GM12872 (cell line): ENCODE results near the gene VPS13D.

Experiments used
- CTCF ChIP-seq: IDR thresholded peaks from 3 replicates; pipeline ENCODE4 v1.5.1; 2011; ENCODE audit warnings: low read depth, mild to moderate bottlenecking, low read length, moderate library complexity; ENCODE audit not compliant: insufficient read depth

Gene VPS13D

GRCh38 chr1:12530462-12531178 is 300.8 kb downstream of the VPS13D start:
- TF ChIP-seq CTCF = no peak

GRCh38 chr1:12531179-12531499 is 301.3 kb downstream of the VPS13D start:
- TF ChIP-seq CTCF = no peak

GRCh38 chr1:12532405-12533315 is 302.8 kb downstream of the VPS13D start:
- TF ChIP-seq CTCF = no peak

GRCh38 chr1:12536023-12536639 is 306.3 kb downstream of the VPS13D start:
- no peak for TF ChIP-seq CTCF

GRCh38 chr1:12537294-12537693 is 307.5 kb downstream of the VPS13D start:
- no peak for TF ChIP-seq CTCF

- TF ChIP-seq CTCF = no peak
Observed at GRCh38 chr1:12537906-12538461, 308.2 kb downstream of the VPS13D start.

GRCh38 chr1:12539320-12539704 is 309.5 kb downstream of the VPS13D start:
- no peak for TF ChIP-seq CTCF
